Vagina (tissue), 2 donors: Measurements from ENCODE around the gene RSPH1. TPM values are rescaled to one million over a fixed set of nuclear protein-coding genes. Genes with fewer than 3 reads are reported as not detected.

Experiments
- DNase-seq, 2 donors: peaks; one replicate each; pipeline ENCODE4 v3.0.0-alpha.2; 2017; ENCODE audit errors: extremely low spot score in 2 of 2
- H3K27ac ChIP-seq: fragments of 200-600 bp; sonication (generic); one replicate; pipeline ENCODE4 v1.5.1; 2019
- H3K27me3 ChIP-seq: fragments of 200-600 bp; sonication (generic); one replicate; pipeline ENCODE4 v1.5.1; 2019
- H3K36me3 ChIP-seq, 2 donors: fragments of 200-600 bp; sonication (generic); one replicate each; pipeline ENCODE4 v1.5.1; 2017 to 2019
- H3K4me1 ChIP-seq: fragments of 200-600 bp; sonication (generic); one replicate; pipeline ENCODE4 v1.5.1; 2019
- H3K4me3 ChIP-seq, 2 donors: fragments of 200-600 bp; sonication (generic); 1 replicate in 1 of 2; 2 replicates in 1 of 2; pipeline ENCODE4 v1.5.1; 2016 to 2019
- H3K9me3 ChIP-seq: fragments of 200-600 bp; sonication (generic); one replicate; pipeline ENCODE4 v1.5.1; 2019
- CTCF ChIP-seq, 3 experiments: fragments of 450-650 bp in 2 of 3; fragments of 200-600 bp in 1 of 3; sonication (generic) in 1 of 3; IDR thresholded peaks; one replicate each; pipeline ENCODE4 v1.5.1; 2017 to 2019; ENCODE audit warnings: antibody characterized with exemption in 3 of 3, mild to moderate bottlenecking in 2 of 3, moderate library complexity in 2 of 3
- POLR2A ChIP-seq, 2 donors: fragments of 450-650 bp; IDR thresholded peaks; one replicate each; pipeline ENCODE4 v1.6.1; 2017; ENCODE audit warnings: antibody characterized with exemption in 2 of 2, mild to moderate bottlenecking in 2 of 2, moderate library complexity in 2 of 2
- POLR2AphosphoS5 ChIP-seq, 2 donors: sonication (generic); formaldehyde crosslinking; IDR thresholded peaks; one replicate each; pipeline ENCODE4 v1.9.0; 2017; ENCODE audit warnings: antibody characterized with exemption in 2 of 2, mild to moderate bottlenecking in 2 of 2, low read depth in 1 of 2; ENCODE audit not compliant: insufficient read depth in 1 of 2
- intact Hi-C: fragments of 100-400 bp; cut with DNase I; formaldehyde crosslinking; loops from one replicate; pipeline ENCODE4 v1.15.1; 2023
- total RNA-seq: library from RNA; depleted of rRNA; stranded (reverse); fragments of >200 nt; gene quantifications from one replicate; pipeline ENCODE4 v1.2.3, GENCODE V29; 2016

The RSPH1 gene
- total RNA-seq, 1 donor from 2014 or later: not detected

- Histone ChIP-seq H3K27ac (no peak overlapping the region), H3K36me3 (no peaks in the 10 kb centered on the region), H3K4me1 (no peaks in the 10 kb centered on the region), H3K27me3 (no peaks in the 10 kb centered on the region), H3K4me3 (no peak overlapping the region), H3K9me3 (no peaks in the 10 kb centered on the region)
- DNase-seq: no peak
- intact Hi-C loops: no loop called here
- no peak for TF ChIP-seq CTCF (IDR thresholded peaks at IDR 0.05)
- no peak for TF ChIP-seq POLR2AphosphoS5 (IDR thresholded peaks at IDR 0.05; ENCODE audit: insufficient read depth in 1 of 2, low read depth in 1 of 2)
- TF ChIP-seq POLR2A (IDR thresholded peaks at IDR 0.05): no peak
Observed at GRCh38 chr21:42441963-42442362, 54.1 kb downstream of the RSPH1 start.

- H3K9me3 ChIP-seq: no peaks in the 10 kb centered on the region
- H3K27me3 ChIP-seq: no peaks in the 10 kb centered on the region
- no peak overlapping the region for H3K4me3 ChIP-seq
- no peaks in the 10 kb centered on the region for H3K4me1 ChIP-seq
- no peaks in the 10 kb centered on the region for H3K36me3 ChIP-seq
- intact Hi-C loops: no loop called here
- no peak for DNase-seq
- H3K27ac ChIP-seq: no peak overlapping the region
- TF ChIP-seq POLR2A (IDR thresholded peaks at IDR 0.05) (no peak), CTCF (IDR thresholded peaks at IDR 0.05) (no peak), POLR2AphosphoS5 (IDR thresholded peaks at IDR 0.05; ENCODE audit: insufficient read depth in 1 of 2, low read depth in 1 of 2) (no peak)
Observed at GRCh38 chr21:42440187-42440792, 55.7 kb downstream of the RSPH1 start.

GRCh38 chr21:42439284-42440186, 56.5 kb downstream of the RSPH1 start:
- intact Hi-C loops: no loop called here
- H3K36me3 ChIP-seq: no peaks in the 10 kb centered on the region
- H3K4me3 ChIP-seq: no peak overlapping the region
- H3K4me1 ChIP-seq: no peaks in the 10 kb centered on the region
- no peak for DNase-seq
- no peaks in the 10 kb centered on the region for H3K9me3 ChIP-seq
- no peaks in the 10 kb centered on the region for H3K27me3 ChIP-seq
- H3K27ac ChIP-seq: no peak overlapping the region
- no peak for TF ChIP-seq POLR2A (IDR thresholded peaks at IDR 0.05)
- no peak for TF ChIP-seq CTCF (IDR thresholded peaks at IDR 0.05)
- no peak for TF ChIP-seq POLR2AphosphoS5 (IDR thresholded peaks at IDR 0.05; ENCODE audit: insufficient read depth in 1 of 2, low read depth in 1 of 2)

DNA sequence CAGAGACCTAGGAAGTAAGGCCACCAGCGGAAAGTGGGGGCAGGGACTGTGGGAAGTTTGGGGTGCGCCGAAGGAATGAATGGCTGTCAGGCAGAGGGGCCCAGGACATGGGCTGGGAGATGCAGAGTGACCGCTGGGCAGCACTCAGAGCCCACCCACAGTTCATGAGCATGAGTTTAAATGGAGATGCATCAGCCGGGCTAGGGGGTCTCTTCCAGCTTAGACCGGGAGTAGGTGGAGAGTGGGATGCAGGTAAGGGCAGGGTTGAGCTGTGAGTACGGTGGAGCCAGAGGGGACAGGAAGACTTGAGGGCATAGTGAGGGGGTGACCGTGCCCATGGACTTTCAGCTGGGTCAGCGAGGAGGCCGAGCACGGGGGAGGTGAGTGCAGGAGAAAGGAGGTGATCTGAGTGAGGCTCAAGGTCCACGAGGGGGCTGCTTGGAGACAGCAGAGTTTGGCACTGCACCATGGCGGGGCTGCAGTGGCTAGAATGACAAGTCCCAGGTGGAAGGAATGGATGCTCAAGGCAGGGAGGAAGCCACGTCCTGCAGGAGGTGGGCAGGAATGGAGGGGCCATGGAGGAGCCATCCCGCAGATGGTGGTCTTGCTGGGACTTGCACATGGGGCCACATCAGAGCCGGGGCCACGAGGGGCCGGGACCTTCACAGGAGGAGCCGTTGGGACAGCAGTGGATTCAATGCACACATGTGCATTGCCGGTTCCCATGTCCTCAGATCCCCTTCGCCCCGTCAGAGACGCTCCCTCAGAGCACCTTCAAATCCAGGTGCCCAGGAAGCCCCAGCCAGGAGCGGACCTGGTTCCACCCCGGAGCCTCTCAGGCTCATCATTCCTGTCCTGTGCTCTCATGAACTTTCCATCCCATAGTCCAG, 57.5 kb downstream of the RSPH1 start:
- no peaks in the 10 kb centered on the region for H3K27me3 ChIP-seq
- H3K4me3 ChIP-seq: no peak overlapping the region
- no peaks in the 10 kb centered on the region for H3K9me3 ChIP-seq
- no peak overlapping the region for H3K27ac ChIP-seq
- no peaks in the 10 kb centered on the region for H3K4me1 ChIP-seq
- H3K36me3 ChIP-seq: no peaks in the 10 kb centered on the region
- intact Hi-C loops: no loop called here
- no peak for DNase-seq
- TF ChIP-seq POLR2A (IDR thresholded peaks at IDR 0.05): no peak
- no peak for TF ChIP-seq POLR2AphosphoS5 (IDR thresholded peaks at IDR 0.05; ENCODE audit: insufficient read depth in 1 of 2, low read depth in 1 of 2)
- TF ChIP-seq CTCF (IDR thresholded peaks at IDR 0.05): no peak
